Activated CD8-positive, alpha-beta memory T cell treated with anti-CD3 and anti-CD28 coated beads, Interleukin-2, amount 10 ng/mL, durations not matched to agents 7 days and 5 days (primary cell): ENCODE measurements around the gene SLC29A1. TPM values are rescaled to one million over a fixed set of nuclear protein-coding genes. Genes with fewer than 3 reads are reported as not detected.
A peak's percentile ranks its signal among the peaks of the same experiment; 100 is the strongest.
"Not testable (repeated sequence)": the region's sequence is repeated elsewhere in the genome, so short reads cannot be mapped to it uniquely, and the experiment has no call there.

Experiments used
- ATAC-seq: fragments of 150-1000 bp; cut with Tn5 transposase; one replicate; pipeline ENCODE4 v1.10.0; 2021; ENCODE audit warnings: moderate library complexity
- CTCF ChIA-PET: fragments of 350-600 bp; sonication (Branson Sonifier 250); formaldehyde crosslinking; loops from one replicate; lab custom pipeline; 2021; ENCODE audit warnings: antibody characterized with exemption; lab: Charles Lee
- DNase-seq: peaks from one replicate; pipeline ENCODE4 v3.0.0-alpha.2; 2020
- H3K27ac Mint-ChIP-seq: one replicate; pipeline ENCODE4 v1.8.0; 2021; ENCODE audit warnings: mild to moderate bottlenecking, mixed read lengths
- H3K27me3 Mint-ChIP-seq: one replicate; pipeline ENCODE4 v1.8.0; 2021; ENCODE audit warnings: mixed read lengths
- H3K36me3 Mint-ChIP-seq: one replicate; pipeline ENCODE4 v1.8.0; 2021; ENCODE audit warnings: mild to moderate bottlenecking, mixed read lengths
- H3K4me1 Mint-ChIP-seq: one replicate; pipeline ENCODE4 v1.8.0; 2021; ENCODE audit warnings: mixed read lengths
- H3K4me3 Mint-ChIP-seq: one replicate; pipeline ENCODE4 v1.8.0; 2021; ENCODE audit warnings: mild to moderate bottlenecking, moderate library complexity, mixed read lengths
- H3K9me3 Mint-ChIP-seq: one replicate; pipeline ENCODE4 v1.8.0; 2022; ENCODE audit warnings: low read depth, mixed read lengths
- total RNA-seq, 2 experiments: library from RNA; stranded (reverse); gene quantifications; one replicate each; pipeline ENCODE4 v1.2.3, GENCODE V29; 2021

The SLC29A1 gene
- 10 to 100 TPM; 39.8 to 49.9 TPM for total RNA-seq

DNA sequence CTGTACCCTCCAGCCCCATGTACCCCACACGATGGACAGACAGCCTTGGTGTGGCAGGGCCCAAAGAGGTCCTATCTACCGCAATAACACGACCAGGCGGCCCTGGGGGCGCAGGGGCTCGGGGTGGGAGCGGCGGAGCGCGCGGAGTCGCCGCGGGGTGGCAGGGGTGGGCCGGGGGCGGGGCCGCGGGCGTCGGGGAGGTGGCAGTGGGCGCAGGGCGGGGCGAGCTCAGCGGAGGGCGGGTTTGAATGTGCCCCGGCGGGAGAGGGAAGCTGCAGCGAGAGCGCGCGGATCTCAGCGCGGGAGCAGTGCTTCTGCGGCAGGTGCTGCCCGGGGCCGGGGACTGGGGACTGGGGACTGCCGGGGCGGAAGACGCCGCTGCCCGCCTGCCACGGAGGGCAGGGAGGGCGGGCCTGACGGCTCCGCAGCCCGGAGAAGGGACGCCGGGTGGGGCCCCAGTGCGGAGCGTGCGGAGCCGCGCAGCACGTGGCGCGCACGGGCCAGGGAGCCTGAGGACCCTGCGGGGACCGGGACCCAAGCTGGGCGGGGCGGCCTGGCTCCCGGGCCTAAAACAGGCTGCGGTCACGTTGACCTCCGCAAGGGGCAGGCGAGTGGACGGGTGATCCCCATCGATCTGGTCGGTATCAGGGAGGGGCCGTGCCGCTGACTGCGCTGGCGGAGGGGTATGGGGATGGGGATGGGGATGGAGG, at the start of gene SLC29A1:
Gene SLC29A1, plus strand, starts transcription at position 277 of the 710 bp plus-strand sequence. CDS start 3,719 bp downstream, outside the sequence.
- Mint-ChIP-seq H3K27ac (peak within 1 kb of the TSS; percentile 71), H3K27me3 (peaks cover 2% of the 10 kb centered on the region), H3K4me1 (peaks cover 37% of the 10 kb centered on the region), H3K36me3 (no peaks in the 10 kb centered on the region), H3K9me3 (no peaks in the 10 kb centered on the region), H3K4me3 (peak within 1 kb of the TSS; percentile 77)
- peak; percentile 84 for ATAC-seq
- peak; percentile 88 for DNase-seq
- CTCF ChIA-PET, result interaction anchor here (0.9 to 6.8 kb wide), 8 partner anchors 10 to 126 kb away, joined by 3 to 88 read pairs (median 4); partner anchors contain the start of genes HSP90AB1 and SLC35B2

DNA sequence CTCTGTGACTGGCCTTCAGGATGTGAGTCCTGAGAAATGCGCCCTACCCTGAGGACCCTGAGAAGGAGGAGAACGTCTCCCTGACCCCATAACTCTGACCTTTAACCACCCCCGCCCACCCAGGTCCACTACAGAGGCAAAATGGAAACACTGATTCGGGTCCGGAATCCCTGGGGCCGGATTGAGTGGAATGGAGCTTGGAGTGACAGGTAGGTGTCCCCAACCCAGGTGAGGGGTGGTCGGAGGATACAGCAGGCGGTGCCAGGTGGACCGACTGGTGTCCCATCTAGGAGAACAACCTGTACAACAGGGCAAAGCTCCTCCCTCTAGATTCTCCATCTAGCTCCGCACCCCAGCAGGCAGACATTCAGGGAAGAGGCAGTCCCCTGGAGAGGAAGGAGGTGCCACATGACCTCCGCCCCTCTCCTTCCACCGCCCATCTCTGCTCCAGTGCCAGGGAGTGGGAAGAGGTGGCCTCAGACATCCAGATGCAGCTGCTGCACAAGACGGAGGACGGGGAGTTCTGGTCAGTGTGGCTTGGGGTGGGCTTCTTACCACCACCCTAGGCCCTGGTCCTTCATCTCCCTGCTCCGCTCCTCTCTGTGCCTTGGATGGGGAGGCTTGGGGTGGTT, 47.1 kb upstream of the SLC29A1 start:
- ATAC-seq, result no peak
- peaks cover 25% of the 10 kb centered on the region for H3K4me1 Mint-ChIP-seq
- H3K27ac Mint-ChIP-seq, result no peak overlapping the region
- H3K27me3 Mint-ChIP-seq, result peaks cover 12% of the 10 kb centered on the region
- no peak for DNase-seq
- CTCF ChIA-PET, result interaction anchor here (1.3 to 1.8 kb wide), 3 partner anchors 58 to 79 kb away, joined by 4 to 8 read pairs (median 5); no protein-coding TSS in a partner anchor
- H3K9me3 Mint-ChIP-seq, result no peaks in the 10 kb centered on the region
- H3K36me3 Mint-ChIP-seq, result no peaks in the 10 kb centered on the region
- H3K4me3 Mint-ChIP-seq, result peak overlapping the region; percentile 20

DNA sequence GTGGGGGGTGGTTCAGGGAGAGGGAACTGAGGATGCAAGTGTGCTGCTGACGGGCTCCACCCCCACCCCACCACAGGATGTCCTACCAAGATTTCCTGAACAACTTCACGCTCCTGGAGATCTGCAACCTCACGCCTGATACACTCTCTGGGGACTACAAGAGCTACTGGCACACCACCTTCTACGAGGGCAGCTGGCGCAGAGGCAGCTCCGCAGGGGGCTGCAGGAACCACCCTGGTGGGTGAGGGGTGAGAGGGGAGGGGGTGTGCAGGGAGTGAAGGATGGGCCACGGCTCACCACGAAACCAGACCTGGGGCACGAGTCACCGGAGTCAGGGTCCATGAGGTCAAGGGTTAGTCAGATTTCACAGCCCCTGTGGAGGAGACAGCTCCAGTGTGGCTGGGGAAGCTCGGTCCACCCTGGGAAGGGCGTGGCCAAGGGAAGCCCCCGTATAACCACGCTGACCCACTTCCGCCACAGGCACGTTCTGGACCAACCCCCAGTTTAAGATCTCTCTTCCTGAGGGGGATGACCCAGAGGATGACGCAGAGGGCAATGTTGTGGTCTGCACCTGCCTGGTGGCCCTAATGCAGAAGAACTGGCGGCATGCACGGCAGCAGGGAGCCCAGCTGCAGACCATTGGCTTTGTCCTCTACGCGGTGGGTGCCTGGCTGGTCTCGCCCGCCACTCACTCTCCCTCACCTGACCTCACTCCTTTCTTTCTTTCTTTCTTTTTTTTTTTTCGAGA, 46.5 kb upstream of the SLC29A1 start:
- DNase-seq (peak; percentile 77), ATAC-seq (peak; percentile 59)
- H3K36me3 Mint-ChIP-seq, result no peaks in the 10 kb centered on the region
- H3K4me3 Mint-ChIP-seq, result peak overlapping the region; percentile 20
- H3K27ac Mint-ChIP-seq, result no peak overlapping the region
- peaks cover 10% of the 10 kb centered on the region for H3K27me3 Mint-ChIP-seq
- CTCF ChIA-PET, result interaction anchor here (1.2 to 1.8 kb wide), 4 partner anchors 44 to 136 kb away, joined by 3 to 8 read pairs (median 4); partner anchors contain the start of gene AARS2
- H3K4me1 Mint-ChIP-seq, result peaks cover 25% of the 10 kb centered on the region
- H3K9me3 Mint-ChIP-seq, result no peaks in the 10 kb centered on the region

DNA sequence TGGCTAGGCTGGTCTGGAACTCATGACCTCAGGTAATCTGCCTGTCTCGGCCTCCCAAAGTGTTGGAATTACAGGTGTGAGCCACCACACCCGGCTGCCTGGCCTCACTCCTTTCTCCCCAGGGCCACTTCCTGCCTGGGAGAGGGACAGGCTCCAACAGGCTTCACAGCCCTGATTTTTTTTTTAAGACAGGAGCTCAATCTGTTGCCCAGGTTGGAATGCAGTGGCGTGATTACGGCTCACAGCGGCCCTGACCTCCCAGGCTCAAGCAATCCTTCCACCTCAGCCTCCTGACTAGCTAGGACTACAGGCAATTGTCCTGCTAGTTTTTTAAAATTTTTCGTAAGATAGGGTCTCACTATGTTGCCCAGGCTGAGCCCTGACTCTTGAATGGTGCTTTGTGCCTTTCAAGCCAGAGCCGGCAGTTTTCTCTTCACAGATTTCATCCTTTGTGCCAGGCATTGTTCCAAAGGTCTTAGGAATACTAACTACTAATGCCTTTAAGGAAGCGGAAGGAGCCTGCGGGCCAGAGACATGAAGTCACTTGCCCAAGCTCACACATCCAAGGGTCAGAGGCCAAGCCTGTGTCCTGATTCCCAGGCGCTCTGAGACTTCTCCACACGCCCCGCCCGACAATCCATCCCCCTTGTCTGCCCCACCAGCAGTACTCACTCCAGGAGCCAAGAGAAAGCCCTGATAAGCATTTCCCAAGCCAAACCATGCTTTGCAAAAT, 45.5 kb upstream of the SLC29A1 start:
- ATAC-seq (no peak), DNase-seq (no peak)
- CTCF ChIA-PET, result interaction anchor here (0.7 to 1.8 kb wide), 4 partner anchors 22 to 135 kb away, joined by 3 to 8 read pairs (median 4); partner anchors contain the start of gene AARS2
- H3K9me3 Mint-ChIP-seq, result no peaks in the 10 kb centered on the region
- no peaks in the 10 kb centered on the region for H3K36me3 Mint-ChIP-seq
- no peak overlapping the region for H3K4me3 Mint-ChIP-seq
- peaks cover 21% of the 10 kb centered on the region for H3K4me1 Mint-ChIP-seq
- H3K27me3 Mint-ChIP-seq, result peaks cover 4% of the 10 kb centered on the region
- H3K27ac Mint-ChIP-seq, result no peak overlapping the region

DNA sequence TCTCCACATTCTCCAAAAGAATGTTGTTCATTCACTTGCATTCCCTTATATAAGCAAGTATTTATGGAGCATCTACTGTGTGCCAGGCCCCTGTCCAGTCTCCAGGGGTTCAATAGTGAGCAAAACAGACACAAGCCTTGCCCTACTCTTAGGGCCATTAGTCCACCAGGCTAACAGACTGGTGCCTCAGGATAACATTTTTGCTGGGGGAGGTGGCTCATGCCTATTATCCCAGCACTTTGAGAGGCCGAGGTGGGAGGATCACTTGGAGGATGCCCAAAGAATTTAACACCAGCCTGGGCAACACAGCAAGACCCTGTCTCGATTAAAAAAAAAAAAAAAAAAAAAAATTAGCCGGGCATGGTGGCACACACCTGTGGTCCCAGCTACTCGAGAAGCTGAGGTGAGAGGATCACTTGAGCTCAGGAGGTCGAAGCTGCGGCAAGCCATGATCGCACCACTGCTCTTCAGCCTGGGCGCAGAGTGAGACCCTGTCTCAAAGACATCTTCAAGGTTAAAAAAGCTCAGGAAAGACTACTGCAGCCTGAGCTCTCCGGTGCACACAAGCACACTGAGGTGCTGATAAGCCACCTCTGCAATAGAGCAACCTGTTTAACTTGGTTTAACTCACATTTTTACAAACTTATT, 44.8 kb upstream of the SLC29A1 start:
- Mint-ChIP-seq H3K27ac (no peak overlapping the region), H3K9me3 (no peaks in the 10 kb centered on the region), H3K4me1 (peaks cover 21% of the 10 kb centered on the region), H3K27me3 (peaks cover 4% of the 10 kb centered on the region), H3K4me3 (no peak overlapping the region), H3K36me3 (no peaks in the 10 kb centered on the region)
- CTCF ChIA-PET, result interaction anchor here (0.8 to 1.8 kb wide), 3 partner anchors 8 to 135 kb away, joined by 3 to 8 read pairs (median 4); partner anchors contain the start of gene AARS2
- ATAC-seq (no peak), DNase-seq (no peak)

DNA sequence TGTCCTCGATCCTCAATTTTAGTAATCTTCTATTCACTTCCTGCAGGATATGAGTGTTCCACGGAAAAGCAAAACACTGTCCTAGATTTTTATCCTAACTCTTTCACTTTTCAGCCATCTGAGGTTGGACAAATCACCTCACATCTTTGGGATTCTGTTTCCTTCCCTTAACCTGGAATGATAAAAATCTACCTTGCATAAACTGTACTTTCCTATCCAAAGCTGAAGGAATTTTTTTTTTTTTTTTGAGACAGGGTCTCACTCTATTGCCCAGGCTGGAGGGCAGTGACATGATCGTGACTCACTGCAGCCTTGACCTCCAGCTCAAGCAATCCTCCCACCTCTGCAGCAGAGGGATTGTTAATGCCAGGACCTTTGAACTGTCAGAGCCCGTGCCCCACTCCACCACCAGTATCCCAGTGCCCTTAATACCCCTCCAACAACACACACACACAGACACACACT, 44.3 kb upstream of the SLC29A1 start:
- H3K27ac Mint-ChIP-seq, result no peak overlapping the region

DNA sequence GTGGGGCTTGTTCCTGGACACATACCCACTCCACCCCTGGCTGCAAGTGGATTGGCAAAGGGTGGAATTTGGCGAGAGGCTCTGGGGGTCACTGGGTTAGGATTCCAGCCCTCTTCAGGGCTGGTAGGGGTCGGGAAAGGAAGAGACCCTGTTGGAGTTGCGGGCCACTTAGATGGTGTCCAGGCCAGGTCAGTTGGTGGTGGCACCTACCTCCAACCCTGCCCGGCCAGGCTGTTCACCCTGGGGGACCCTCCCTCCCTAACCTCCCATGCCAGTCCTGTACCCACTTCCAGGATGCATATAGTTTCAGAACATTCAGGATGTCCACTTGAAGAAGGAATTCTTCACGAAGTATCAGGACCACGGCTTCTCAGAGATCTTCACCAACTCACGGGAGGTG, 43.7 kb upstream of the SLC29A1 start:
- H3K27me3 Mint-ChIP-seq, result no peaks in the 10 kb centered on the region
- H3K4me3 Mint-ChIP-seq, result no peak overlapping the region
- ATAC-seq (no peak), DNase-seq (no peak)
- H3K9me3 Mint-ChIP-seq, result no peaks in the 10 kb centered on the region
- H3K4me1 Mint-ChIP-seq, result peaks cover 21% of the 10 kb centered on the region
- H3K36me3 Mint-ChIP-seq, result no peaks in the 10 kb centered on the region
- H3K27ac Mint-ChIP-seq, result no peak overlapping the region
- CTCF ChIA-PET, result interaction anchor here (1.2 kb wide), 1 partner anchor 68 kb away, joined by 4 read pairs; the partner anchor contains the start of gene HSP90AB1

More for the DNA sequence above, 44.3 kb upstream of the SLC29A1 start:
- ATAC-seq (no peak), DNase-seq (no peak)
- H3K4me1 Mint-ChIP-seq, result peaks cover 21% of the 10 kb centered on the region
- H3K27me3 Mint-ChIP-seq, result peaks cover 1% of the 10 kb centered on the region
- H3K36me3 Mint-ChIP-seq, result no peaks in the 10 kb centered on the region
- no peaks in the 10 kb centered on the region for H3K9me3 Mint-ChIP-seq
- H3K4me3 Mint-ChIP-seq, result no peak overlapping the region
- CTCF ChIA-PET, result interaction anchor here (0.8 kb wide), 1 partner anchor 9 kb away, joined by 3 read pairs; no protein-coding TSS in a partner anchor

DNA sequence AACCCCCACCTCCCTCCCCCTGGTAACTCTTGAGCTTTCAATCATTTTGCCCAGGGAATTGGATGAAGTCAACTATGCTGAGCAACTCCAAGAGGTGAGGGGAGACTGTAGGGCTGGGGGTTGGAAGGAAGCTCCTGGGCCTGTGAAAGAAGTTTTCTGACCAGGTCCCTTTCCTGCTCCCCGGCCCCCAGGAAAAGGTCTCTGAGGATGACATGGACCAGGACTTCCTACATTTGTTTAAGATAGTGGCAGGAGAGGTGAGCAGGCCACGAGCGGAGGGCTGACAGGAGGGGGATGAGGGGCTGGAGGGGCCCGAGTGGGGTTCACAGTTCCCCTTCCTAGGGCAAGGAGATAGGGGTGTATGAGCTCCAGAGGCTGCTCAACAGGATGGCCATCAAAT, 43.0 kb upstream of the SLC29A1 start:
- Mint-ChIP-seq H3K36me3 (no peaks in the 10 kb centered on the region), H3K27ac (no peak overlapping the region), H3K4me3 (no peak overlapping the region), H3K9me3 (no peaks in the 10 kb centered on the region), H3K27me3 (peaks cover 2% of the 10 kb centered on the region), H3K4me1 (peaks cover 21% of the 10 kb centered on the region)
- CTCF ChIA-PET, result interaction anchor here (1.2 kb wide), 2 partner anchors 62 to 67 kb away, joined by 4 read pairs; partner anchors contain the start of gene HSP90AB1
- DNase-seq, result no peak
- peak; percentile 13 for ATAC-seq

DNA sequence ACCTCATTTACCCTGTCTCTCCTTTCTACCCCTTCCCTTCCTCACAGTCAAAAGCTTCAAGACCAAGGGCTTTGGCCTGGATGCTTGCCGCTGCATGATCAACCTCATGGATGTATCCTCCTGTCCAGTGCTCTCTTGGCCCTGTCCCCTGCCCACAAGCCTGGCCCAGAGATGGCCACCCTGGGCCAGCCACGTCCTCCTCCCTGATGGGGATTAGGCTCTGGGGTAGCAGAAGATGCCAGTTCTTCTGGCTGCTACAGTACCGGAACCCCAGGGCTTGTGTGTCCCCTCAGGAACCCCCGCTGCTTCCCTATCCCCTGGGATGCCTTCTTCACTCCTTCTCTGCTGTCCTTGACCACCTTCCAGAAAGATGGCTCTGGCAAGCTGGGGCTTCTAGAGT, 42.5 kb upstream of the SLC29A1 start:
- ATAC-seq (peak; percentile 45), DNase-seq (no peak)
- Mint-ChIP-seq H3K4me3 (no peak overlapping the region), H3K27ac (no peak overlapping the region), H3K27me3 (peaks cover 3% of the 10 kb centered on the region), H3K9me3 (no peaks in the 10 kb centered on the region), H3K36me3 (no peaks in the 10 kb centered on the region), H3K4me1 (peaks cover 22% of the 10 kb centered on the region)
- CTCF ChIA-PET, result interaction anchor here (0.6 to 1.2 kb wide), 3 partner anchors 39 to 66 kb away, joined by 3 to 4 read pairs (median 4); partner anchors contain the start of gene HSP90AB1

DNA sequence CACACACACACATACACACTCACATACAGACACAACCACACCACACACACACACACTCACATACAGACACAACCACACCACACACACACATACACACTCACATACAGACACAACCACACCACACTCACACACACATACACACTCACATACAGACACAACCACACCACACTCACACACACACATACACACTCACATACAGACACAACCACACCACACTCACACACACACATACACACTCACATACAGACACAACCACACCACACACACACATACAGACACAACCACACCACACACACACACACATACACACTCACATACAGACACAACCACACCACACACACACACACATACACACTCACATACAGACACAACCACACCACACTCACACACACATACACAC, 41.6 kb upstream of the SLC29A1 start:
- not testable (repeated sequence) for H3K27me3 Mint-ChIP-seq

DNA sequence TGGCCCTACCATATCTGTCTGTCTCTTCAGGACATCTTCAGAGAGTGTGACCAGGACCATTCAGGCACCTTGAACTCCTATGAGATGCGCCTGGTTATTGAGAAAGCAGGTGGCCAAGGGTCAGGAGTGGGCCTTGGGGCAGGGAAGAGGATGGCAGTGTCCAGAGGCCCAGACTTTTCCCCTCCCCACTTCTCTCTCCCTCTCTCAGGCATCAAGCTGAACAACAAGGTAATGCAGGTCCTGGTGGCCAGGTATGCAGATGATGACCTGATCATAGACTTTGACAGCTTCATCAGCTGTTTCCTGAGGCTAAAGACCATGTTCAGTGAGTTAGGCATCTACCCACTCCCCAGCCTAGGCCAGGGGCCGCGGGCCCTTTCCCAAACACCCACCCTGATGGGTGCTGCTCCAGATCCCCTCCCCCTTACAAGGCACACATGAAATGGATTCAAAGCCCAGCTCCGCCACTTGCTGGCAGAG, 40.4 kb upstream of the SLC29A1 start:
- CTCF ChIA-PET, result interaction anchor here (1.6 kb wide), 1 partner anchor 10 kb away, joined by 5 read pairs; no protein-coding TSS in a partner anchor
- no peaks in the 10 kb centered on the region for H3K36me3 Mint-ChIP-seq
- H3K4me3 Mint-ChIP-seq, result no peak overlapping the region
- no peak overlapping the region for H3K27ac Mint-ChIP-seq
- no peaks in the 10 kb centered on the region for H3K9me3 Mint-ChIP-seq
- H3K4me1 Mint-ChIP-seq, result peaks cover 7% of the 10 kb centered on the region
- DNase-seq (no peak), ATAC-seq (no peak)
- peaks cover 3% of the 10 kb centered on the region for H3K27me3 Mint-ChIP-seq

More for the DNA sequence above, 41.6 kb upstream of the SLC29A1 start:
- not testable (repeated sequence) for H3K27ac Mint-ChIP-seq, DNase-seq, ATAC-seq, H3K4me3 Mint-ChIP-seq, H3K36me3 Mint-ChIP-seq, H3K9me3 Mint-ChIP-seq
- peaks cover 19% of the 10 kb centered on the region for H3K4me1 Mint-ChIP-seq
- CTCF ChIA-PET, result interaction anchor here (1.6 kb wide), 1 partner anchor 8 kb away, joined by 5 read pairs; no protein-coding TSS in a partner anchor
